Measurements from ENCODE around the gene KRTAP10-3. TPM values are rescaled to one million over a fixed set of nuclear protein-coding genes. Genes with fewer than 3 reads are reported as not detected.
"Not testable (repeated sequence)": the region's sequence is repeated elsewhere in the genome, so short reads cannot be mapped to it uniquely, and the experiment has no call there.

The KRTAP10-3 gene
- total RNA-seq, 6 experiments from 2014 or later, result not detected

DNA sequence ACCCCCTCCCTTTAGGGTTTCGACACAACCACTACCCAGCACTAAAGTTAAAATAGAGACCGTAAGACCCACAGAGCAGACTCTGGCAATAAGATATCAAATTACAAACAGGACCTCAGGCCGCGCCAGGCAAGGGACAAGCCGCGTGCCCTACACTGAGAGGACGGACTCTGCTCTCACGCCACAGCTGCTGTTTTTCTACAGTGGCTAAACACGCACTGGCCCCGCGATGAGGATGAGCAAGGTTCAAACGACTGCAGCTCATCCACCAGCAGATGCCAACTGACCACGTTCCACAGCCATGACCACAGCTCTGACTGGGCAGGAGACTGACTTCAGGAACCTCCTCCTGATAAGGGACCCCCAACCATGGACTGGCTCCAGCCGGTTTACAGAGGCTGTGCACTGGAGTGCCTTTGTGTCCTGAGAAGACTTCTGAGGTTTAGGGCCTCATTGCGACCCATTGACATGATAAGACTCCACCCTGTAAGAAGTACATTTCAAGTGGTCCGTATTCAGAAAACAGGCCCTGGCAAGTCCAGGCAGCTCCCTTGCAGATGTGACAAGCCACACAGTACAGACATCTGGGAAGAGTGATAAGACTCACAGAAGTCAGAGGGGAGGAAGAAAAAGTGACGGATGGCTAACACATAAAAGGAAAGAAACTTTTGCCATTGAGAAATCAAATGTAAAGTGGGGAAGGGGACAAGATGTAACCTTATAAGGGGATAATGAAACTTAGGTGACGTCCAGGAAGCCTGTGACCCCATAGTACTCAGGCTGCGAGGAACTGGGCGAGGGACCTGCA, 35.2 kb upstream of the KRTAP10-3 start:
- peak overlapping the region in 1 of 3 donors; percentile 53 for H3K27ac ChIP-seq
- no peaks in the 10 kb centered on the region for H3K36me3 ChIP-seq
- peaks cover 0 to 8% (median 0%) of the 10 kb centered on the region in 4 donors for H3K4me1 ChIP-seq
- DNase-seq (peak; percentile 70 to 96 (median 82)), ATAC-seq (peak; percentile 88 to 92 (median 90))
- no peaks in the 10 kb centered on the region for H3K9me3 ChIP-seq
- H3K4me3 ChIP-seq, result no peak overlapping the region
- H3K27me3 ChIP-seq, result no peaks in the 10 kb centered on the region
- intact Hi-C loops (cut with DNase I), result no loop called here
- TF ChIP-seq, protein P1, sequence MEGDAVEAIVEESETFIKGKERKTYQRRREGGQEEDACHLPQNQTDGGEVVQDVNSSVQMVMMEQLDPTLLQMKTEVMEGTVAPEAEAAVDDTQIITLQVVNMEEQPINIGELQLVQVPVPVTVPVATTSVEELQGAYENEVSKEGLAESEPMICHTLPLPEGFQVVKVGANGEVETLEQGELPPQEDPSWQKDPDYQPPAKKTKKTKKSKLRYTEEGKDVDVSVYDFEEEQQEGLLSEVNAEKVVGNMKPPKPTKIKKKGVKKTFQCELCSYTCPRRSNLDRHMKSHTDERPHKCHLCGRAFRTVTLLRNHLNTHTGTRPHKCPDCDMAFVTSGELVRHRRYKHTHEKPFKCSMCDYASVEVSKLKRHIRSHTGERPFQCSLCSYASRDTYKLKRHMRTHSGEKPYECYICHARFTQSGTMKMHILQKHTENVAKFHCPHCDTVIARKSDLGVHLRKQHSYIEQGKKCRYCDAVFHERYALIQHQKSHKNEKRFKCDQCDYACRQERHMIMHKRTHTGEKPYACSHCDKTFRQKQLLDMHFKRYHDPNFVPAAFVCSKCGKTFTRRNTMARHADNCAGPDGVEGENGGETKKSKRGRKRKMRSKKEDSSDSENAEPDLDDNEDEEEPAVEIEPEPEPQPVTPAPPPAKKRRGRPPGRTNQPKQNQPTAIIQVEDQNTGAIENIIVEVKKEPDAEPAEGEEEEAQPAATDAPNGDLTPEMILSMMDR (IDR thresholded peaks at IDR 0.05), result no peak
- TF ChIP-seq POLR2A (IDR thresholded peaks at IDR 0.05), result no peak
- 19% methylated on average over 18 of the region's 20 CpGs for WGBS (ENCODE audit: insufficient coverage, low coverage, low lambda C conversion rate, missing lambda C conversion rate)

DNA sequence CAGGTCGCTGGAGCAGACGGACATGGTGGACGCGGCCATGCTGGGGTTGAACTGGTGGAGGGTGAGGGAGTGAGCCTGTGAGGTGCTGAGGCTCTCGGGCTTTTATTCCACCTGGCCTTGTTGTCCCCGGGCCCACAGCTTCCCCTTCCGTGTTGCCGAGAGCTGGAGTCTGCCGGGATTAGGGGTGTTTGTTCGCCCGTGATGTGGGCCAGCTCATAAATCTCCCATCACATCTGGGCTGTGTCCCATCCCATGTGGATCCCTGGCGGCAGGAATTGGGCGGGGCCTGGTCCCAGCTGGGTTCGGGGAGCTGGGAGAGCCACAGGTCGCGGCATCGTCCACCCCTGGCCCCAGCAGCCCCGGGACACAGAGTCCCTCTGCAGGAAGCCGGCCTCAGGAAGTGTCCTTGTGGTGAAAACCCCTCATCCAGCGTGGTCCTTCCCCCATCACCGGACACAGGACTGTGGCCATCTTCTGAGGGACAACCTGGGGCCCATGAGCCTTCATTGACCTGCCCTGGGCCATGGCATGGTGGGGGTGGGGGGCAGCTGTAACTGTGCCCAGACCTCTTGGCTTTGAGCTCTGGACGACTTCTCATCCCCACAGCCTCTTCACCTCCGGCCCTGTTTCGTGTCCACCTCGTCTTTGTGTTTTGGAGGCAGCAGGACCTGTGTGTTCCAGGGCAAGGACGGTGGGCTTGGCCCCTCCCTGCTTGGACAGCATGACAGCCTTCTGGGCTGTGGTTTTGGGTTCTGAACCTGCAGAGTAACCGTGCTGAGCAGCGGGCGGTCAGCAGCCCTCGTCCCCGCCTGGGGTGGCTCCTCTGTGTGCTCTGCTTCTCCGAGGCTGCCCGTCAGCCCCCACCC, 34.1 kb upstream of the KRTAP10-3 start, which contains the start of gene KRTAP10-6:
Gene KRTAP10-6, minus strand, starts transcription at position 60 of the 866 bp plus-strand sequence. Its CDS starts 21 bp downstream, at position 39.
- no peak within 1 kb of the TSS for H3K4me3 ChIP-seq
- 50% methylated on average over 1 of the region's 33 CpGs for WGBS (ENCODE audit: insufficient coverage, low coverage, low lambda C conversion rate, missing lambda C conversion rate)
- H3K9me3 ChIP-seq, result no peaks in the 10 kb centered on the region
- DNase-seq (peak in 1 of 3 donors; percentile 51), ATAC-seq (peak in 3 of 4 donors; percentile 7 to 51 (median 36))
- peaks cover 0 to 8% (median 0%) of the 10 kb centered on the region in 4 donors for H3K4me1 ChIP-seq
- no peaks in the 10 kb centered on the region for H3K36me3 ChIP-seq
- intact Hi-C loops (cut with DNase I), result no loop called here
- no peak for TF ChIP-seq POLR2A (IDR thresholded peaks at IDR 0.05)
- TF ChIP-seq, protein P1 (IDR thresholded peaks at IDR 0.05), result no peak
- no peaks in the 10 kb centered on the region for H3K27me3 ChIP-seq
- peak within 1 kb of the TSS in 1 of 3 donors; percentile 53 for H3K27ac ChIP-seq

DNA sequence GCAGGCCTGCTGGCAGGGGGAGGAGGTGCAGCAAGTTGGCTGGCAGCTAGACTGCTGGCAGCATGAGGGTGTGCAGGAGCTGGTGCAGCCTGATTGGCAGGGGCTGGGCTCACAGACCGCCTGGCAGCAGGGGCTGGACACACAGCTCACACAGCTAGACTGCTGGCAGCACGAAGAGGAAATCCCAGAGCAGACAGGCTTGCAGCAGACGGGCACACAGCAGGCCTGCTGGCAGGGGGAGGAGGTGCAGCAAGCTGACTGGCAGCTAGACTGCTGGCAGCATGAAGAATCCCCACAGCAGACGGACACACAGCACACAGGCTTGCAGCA, 33.2 kb upstream of the KRTAP10-3 start:
- no CpG with 5 or more reads among the region's 4 CpGs for WGBS (ENCODE audit: insufficient coverage, low coverage, low lambda C conversion rate, missing lambda C conversion rate)
- intact Hi-C loops (cut with DNase I); H3K4me3 ChIP-seq; DNase-seq; H3K27ac ChIP-seq; ATAC-seq; H3K9me3 ChIP-seq; H3K36me3 ChIP-seq; H3K4me1 ChIP-seq; H3K27me3 ChIP-seq: not testable (repeated sequence)

DNA sequence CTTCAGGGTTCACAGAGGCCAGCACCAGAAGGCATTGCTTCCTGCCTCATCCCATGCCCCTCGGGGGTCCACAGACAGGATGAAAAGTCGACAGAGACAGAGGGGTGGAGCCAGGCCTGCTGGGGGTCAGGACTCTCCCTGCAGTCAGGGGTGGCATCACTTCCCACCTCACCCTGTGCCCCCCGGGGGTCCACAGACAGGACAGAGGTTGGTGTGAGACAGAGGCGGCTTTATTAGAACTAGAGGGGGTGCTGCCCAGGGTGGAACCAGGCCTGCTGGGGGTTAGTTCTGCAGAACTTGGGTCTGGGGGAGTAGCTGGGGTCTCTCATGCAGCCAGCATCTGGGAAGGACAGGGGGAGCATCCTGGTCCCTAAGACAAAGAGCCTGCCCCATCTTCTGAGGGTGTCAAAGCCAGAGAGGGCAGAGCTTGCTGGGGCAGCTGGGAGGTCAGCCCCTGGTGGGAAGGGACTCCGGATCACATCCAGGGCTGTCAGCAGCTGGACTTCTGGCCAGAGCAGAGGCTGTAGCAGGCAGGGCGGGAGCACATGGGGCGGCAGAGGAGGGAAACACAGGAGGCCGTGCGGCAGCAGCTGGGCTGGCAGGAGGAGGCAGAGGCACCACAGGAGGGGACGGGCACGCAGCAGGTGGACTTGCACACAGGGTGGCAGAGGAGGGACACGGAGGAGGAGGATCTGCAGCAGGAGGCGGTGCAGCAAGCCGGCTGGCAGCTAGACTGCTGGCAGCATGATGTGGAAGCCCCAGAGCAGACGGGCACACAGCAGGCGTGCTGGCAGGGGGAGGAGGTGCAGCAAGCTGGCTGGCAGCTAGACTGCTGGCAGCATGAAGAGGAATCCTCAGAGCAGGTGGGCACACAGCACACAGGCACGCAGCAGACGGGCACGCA, 32.6 kb upstream of the KRTAP10-3 start:
- H3K9me3 ChIP-seq; H3K36me3 ChIP-seq; H3K27ac ChIP-seq; intact Hi-C loops (cut with DNase I); ATAC-seq; H3K27me3 ChIP-seq; H3K4me3 ChIP-seq; H3K4me1 ChIP-seq; DNase-seq: not testable (repeated sequence)
- WGBS (ENCODE audit: insufficient coverage, low coverage, low lambda C conversion rate, missing lambda C conversion rate), result 54% methylated on average over 5 of the region's 19 CpGs

DNA sequence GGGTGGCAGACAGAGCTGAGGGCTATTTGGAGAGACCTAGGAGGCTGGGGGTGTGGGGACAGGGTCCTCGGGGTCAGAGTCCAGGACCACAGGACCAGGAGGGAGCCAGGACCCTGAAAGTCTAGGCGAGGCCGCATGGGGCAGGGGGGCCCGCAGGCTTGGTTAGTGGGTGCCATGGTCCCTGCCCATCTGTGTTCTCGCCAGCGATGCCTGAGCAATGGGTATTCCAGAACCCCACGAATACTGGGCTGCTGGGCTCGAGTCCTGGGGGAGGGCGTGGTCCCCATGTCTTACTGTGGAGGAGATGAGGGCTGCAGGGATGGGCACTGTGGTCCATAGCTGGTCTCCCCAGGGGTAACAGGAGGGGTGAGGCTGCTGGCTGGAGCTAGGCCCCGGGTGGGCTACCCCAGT, 31.7 kb upstream of the KRTAP10-3 start:
- TF ChIP-seq, protein P1 (IDR thresholded peaks at IDR 0.05), result no peak
- no peak for TF ChIP-seq POLR2A (IDR thresholded peaks at IDR 0.05)
- no peak for ATAC-seq
- Histone ChIP-seq H3K27me3 (no peaks in the 10 kb centered on the region), H3K27ac (no peak overlapping the region), H3K36me3 (no peaks in the 10 kb centered on the region), H3K9me3 (no peaks in the 10 kb centered on the region), H3K4me3 (no peak overlapping the region), H3K4me1 (peaks cover 0 to 8% (median 0%) of the 10 kb centered on the region in 4 donors)
- intact Hi-C loops (cut with DNase I), result no loop called here
- 80% methylated on average over 1 of the region's 10 CpGs for whole genome bisulfite sequencing (ENCODE audit: insufficient coverage, low coverage, low lambda C conversion rate, missing lambda C conversion rate)
- no peak for DNase-seq

Data from right lobe of liver (tissue), 6 donors.